Left renal pelvis (tissue), 4 donors: ENCODE measurements around the gene GRIK2. TPM values are rescaled to one million over a fixed set of nuclear protein-coding genes. Genes with fewer than 3 reads are reported as not detected.
"Not testable (repeated sequence)": the region's sequence is repeated elsewhere in the genome, so short reads cannot be mapped to it uniquely, and the experiment has no call there.

Experiments
- DNase-seq, 4 donors: peaks; one replicate each; pipeline ENCODE4 v3.0.0-alpha.2; 2013; ENCODE audit warnings: low read depth in 4 of 4, low spot score in 3 of 4
- polyA plus RNA-seq, 4 donors: library from polyadenylated mRNA; unstranded; fragments of 120-200 nt; gene quantifications; one replicate each; pipeline ENCODE4 v1.2.1, GENCODE V29; 2013; ENCODE audit not compliant: insufficient read length in 4 of 4

Gene GRIK2
- polyA plus RNA-seq, 4 donors, result 1.3 to 18.0 (median 14.9) TPM

- DNase-seq, result peak in 2 of 4 donors; percentile 8 to 17
These were observed 213.7 kb downstream of the GRIK2 start for GRCh38 chr6:101607111-101607690.

GRCh38 chr6:101608703-101609102, 215.2 kb downstream of the GRIK2 start:
- no peak for DNase-seq

GRCh38 chr6:101613556-101613955, 220.0 kb downstream of the GRIK2 start:
- DNase-seq, result no peak

- DNase-seq, result no peak
These were observed 221.3 kb downstream of the GRIK2 start for GRCh38 chr6:101614774-101615173.

GRCh38 chr6:101626269-101626668, 232.8 kb downstream of the GRIK2 start:
- DNase-seq, result no peak

- DNase-seq, result no peak
These were observed 237.4 kb downstream of the GRIK2 start for GRCh38 chr6:101630941-101631340.

- DNase-seq, result no peak
These were observed 239.6 kb downstream of the GRIK2 start for GRCh38 chr6:101633081-101633480.

- not testable (repeated sequence) for DNase-seq
These were observed 245.4 kb downstream of the GRIK2 start for GRCh38 chr6:101638865-101639264.

- no peak for DNase-seq
These were observed 246.6 kb downstream of the GRIK2 start for GRCh38 chr6:101640131-101640530.

- DNase-seq, result no peak
These were observed 252.3 kb downstream of the GRIK2 start for GRCh38 chr6:101645770-101646169.

- DNase-seq, result no peak
These were observed 257.0 kb downstream of the GRIK2 start for GRCh38 chr6:101650402-101651100.

- DNase-seq, result no peak
These were observed 258.6 kb downstream of the GRIK2 start for GRCh38 chr6:101652079-101652478.

GRCh38 chr6:101655109-101655508, 261.6 kb downstream of the GRIK2 start:
- no peak for DNase-seq

GRCh38 chr6:101662111-101662897, 268.8 kb downstream of the GRIK2 start:
- DNase-seq, result no peak

- no peak for DNase-seq
These were observed 269.6 kb downstream of the GRIK2 start for GRCh38 chr6:101663100-101663499.

GRCh38 chr6:101666256-101666655, 272.7 kb downstream of the GRIK2 start:
- no peak for DNase-seq

- no peak for DNase-seq
These were observed 275.1 kb downstream of the GRIK2 start for GRCh38 chr6:101668496-101669030.

GRCh38 chr6:101676187-101676586, 282.7 kb downstream of the GRIK2 start:
- DNase-seq, result no peak

- no peak for DNase-seq
These were observed 289.4 kb downstream of the GRIK2 start for GRCh38 chr6:101682937-101683336.

- no peak for DNase-seq
These were observed 290.4 kb downstream of the GRIK2 start for GRCh38 chr6:101683884-101684283.

GRCh38 chr6:101686653-101687052, 293.1 kb downstream of the GRIK2 start:
- no peak for DNase-seq
